H9 (cell line): ENCODE measurements around the gene RPS8. TPM values are rescaled to one million over a fixed set of nuclear protein-coding genes. Genes with fewer than 3 reads are reported as not detected.
A peak's percentile ranks its signal among the peaks of the same experiment; 100 is the strongest.

ENCODE experiments used
- DNase-seq: peaks from one replicate; pipeline ENCODE4 v3.0.0-alpha.2; 2017
- H2AFZ ChIP-seq: one replicate; pipeline ENCODE4 v1.6.1; 2013; ENCODE audit warnings: mild to moderate bottlenecking, low read length, control low read depth, moderate library complexity
- H2AK5ac ChIP-seq: 2 replicates; pipeline ENCODE4 v1.6.1; 2013; ENCODE audit warnings: low read length, control low read depth, mixed read lengths; ENCODE audit not compliant: insufficient read length
- H2BK120ac ChIP-seq: one replicate; pipeline ENCODE4 v1.6.1; 2013; ENCODE audit warnings: low read depth, mild to moderate bottlenecking, low read length, control low read depth, inconsistent platforms; ENCODE audit not compliant: poor library complexity, severe bottlenecking
- H2BK12ac ChIP-seq: 2 replicates; pipeline ENCODE4 v1.6.1; 2013; ENCODE audit warnings: low read length, control low read depth, mixed read lengths, low read depth; ENCODE audit not compliant: insufficient read length
- H2BK15ac ChIP-seq: 2 replicates; pipeline ENCODE4 v1.6.1; 2013; ENCODE audit warnings: low read depth, low read length, control low read depth
- H2BK20ac ChIP-seq: one replicate; pipeline ENCODE4 v1.6.1; 2013; ENCODE audit warnings: low read depth, mild to moderate bottlenecking, low read length, control low read depth, inconsistent platforms; ENCODE audit not compliant: poor library complexity, severe bottlenecking
- H2BK5ac ChIP-seq: 2 replicates; pipeline ENCODE4 v1.6.1; 2013; ENCODE audit warnings: low read length, control low read depth, mixed read lengths; ENCODE audit not compliant: insufficient read length
- H3K14ac ChIP-seq: 2 replicates; pipeline ENCODE4 v1.6.1; 2013; ENCODE audit warnings: low read length, control low read depth; ENCODE audit not compliant: insufficient read depth
- H3K18ac ChIP-seq: 2 replicates; pipeline ENCODE4 v1.6.1; 2013; ENCODE audit warnings: low read depth, mild to moderate bottlenecking, mixed read lengths, low read length, control low read depth; ENCODE audit not compliant: insufficient read length
- H3K23ac ChIP-seq: 2 replicates; pipeline ENCODE4 v1.6.1; 2013; ENCODE audit warnings: low read length, control low read depth, mixed read lengths, low read depth; ENCODE audit not compliant: insufficient read length
- H3K23me2 ChIP-seq: 2 replicates; pipeline ENCODE4 v1.6.1; 2013; ENCODE audit warnings: low read depth, mild to moderate bottlenecking, mixed read lengths, low read length, control low read depth; ENCODE audit not compliant: insufficient read length, poor library complexity, severe bottlenecking
- H3K27ac ChIP-seq: 2 replicates; pipeline ENCODE4 v1.5.1; 2013; ENCODE audit warnings: low read length, control low read depth, mixed read lengths, low read depth; ENCODE audit not compliant: insufficient read length
- H3K27me3 ChIP-seq: 2 replicates; pipeline ENCODE4 v1.6.1; 2013; ENCODE audit warnings: low read length, control low read depth, inconsistent platforms; ENCODE audit not compliant: insufficient read depth
- H3K4ac ChIP-seq: 2 replicates; pipeline ENCODE4 v1.6.1; 2013; ENCODE audit warnings: low read depth, mild to moderate bottlenecking, control low read depth, inconsistent platforms, low read length, moderate library complexity
- H3K4me1 ChIP-seq: 2 replicates; pipeline ENCODE4 v1.6.1; 2013; ENCODE audit warnings: low read length, control low read depth, inconsistent platforms; ENCODE audit not compliant: insufficient read depth
- H3K4me2 ChIP-seq: 2 replicates; pipeline ENCODE4 v1.6.1; 2013; ENCODE audit warnings: low read length, control low read depth, mixed read lengths; ENCODE audit not compliant: insufficient read length, insufficient read depth
- H3K56ac ChIP-seq: 2 replicates; pipeline ENCODE4 v1.6.1; 2013; ENCODE audit warnings: low read depth, mild to moderate bottlenecking, mixed read lengths, low read length, control low read depth; ENCODE audit not compliant: insufficient read length
- H3K79me1 ChIP-seq: 2 replicates; pipeline ENCODE4 v1.6.1; 2013; ENCODE audit warnings: low read depth, mild to moderate bottlenecking, moderate library complexity, low read length, control low read depth, inconsistent platforms; ENCODE audit not compliant: insufficient read depth, poor library complexity, severe bottlenecking
- H3K79me2 ChIP-seq: 2 replicates; pipeline ENCODE4 v1.6.1; 2013; ENCODE audit warnings: low read length, control low read depth, inconsistent platforms; ENCODE audit not compliant: insufficient read depth
- H3K9ac ChIP-seq: 2 replicates; pipeline ENCODE4 v1.6.1; 2013; ENCODE audit warnings: low read length, control low read depth, mixed read lengths; ENCODE audit not compliant: insufficient read length; ENCODE audit errors: extremely low read depth
- H3K9me3 ChIP-seq: one replicate; pipeline ENCODE4 v1.6.1; 2013; ENCODE audit warnings: low read depth, low read length, inconsistent platforms; ENCODE audit not compliant: control insufficient read depth
- H3T11ph ChIP-seq: one replicate; pipeline ENCODE4 v1.6.1; 2013; ENCODE audit warnings: mild to moderate bottlenecking, low read length, control low read depth, inconsistent platforms
- H4K20me1 ChIP-seq: one replicate; pipeline ENCODE4 v1.6.1; 2013; ENCODE audit not compliant: control insufficient read depth, insufficient read length, insufficient read depth
- H4K5ac ChIP-seq: 2 replicates; pipeline ENCODE4 v1.6.1; 2013; ENCODE audit warnings: low read depth, mild to moderate bottlenecking, mixed read lengths, low read length, control low read depth; ENCODE audit not compliant: insufficient read length
- H4K8ac ChIP-seq: replicated peaks from 2 replicates; pipeline ENCODE4 v1.6.1; 2013; ENCODE audit warnings: low read length, control low read depth, mixed read lengths, low read depth; ENCODE audit not compliant: insufficient read length
- H4K91ac ChIP-seq: 2 replicates; pipeline ENCODE4 v1.6.1; 2013; ENCODE audit warnings: low read depth, mild to moderate bottlenecking, moderate library complexity, mixed read lengths, low read length, control low read depth; ENCODE audit not compliant: insufficient read length
- H3K27ac Mint-ChIP-seq, 3 experiments: 2 replicates in 2 of 3; 3 replicates in 1 of 3; pipeline ENCODE4 v1.8.0; 2020 to 2021; ENCODE audit warnings: mixed read lengths in 3 of 3, mild to moderate bottlenecking in 1 of 3, moderate library complexity in 1 of 3
- H3K27me3 Mint-ChIP-seq: 2 replicates; pipeline ENCODE4 v1.8.0; 2021; ENCODE audit warnings: low read depth, mild to moderate bottlenecking, moderate library complexity, mixed read lengths
- H3K36me3 Mint-ChIP-seq, 3 experiments: 2 replicates in 2 of 3; 3 replicates in 1 of 3; pipeline ENCODE4 v1.8.0; 2020 to 2021; ENCODE audit warnings: low read depth in 3 of 3, mixed read lengths in 3 of 3; ENCODE audit not compliant: insufficient read depth in 1 of 3
- H3K4me1 Mint-ChIP-seq, 2 experiments: 2 replicates each; pipeline ENCODE4 v1.8.0; 2020; ENCODE audit warnings: mixed read lengths in 2 of 2
- H3K4me3 Mint-ChIP-seq, 2 experiments: 2 replicates in 1 of 2; 3 replicates in 1 of 2; pipeline ENCODE4 v1.8.0; 2020 to 2021; ENCODE audit warnings: mild to moderate bottlenecking in 2 of 2, mixed read lengths in 2 of 2, moderate library complexity in 1 of 2
- H3K9me3 Mint-ChIP-seq, 2 experiments: 2 replicates in 1 of 2; 3 replicates in 1 of 2; pipeline ENCODE4 v1.8.0; 2020; ENCODE audit warnings: mild to moderate bottlenecking in 2 of 2, mixed read lengths in 2 of 2, moderate library complexity in 1 of 2
- WGBS: extraction: QIAGEN DNeasy Blood & Tissue Kit; methylation state at CpG from one replicate; pipeline ENCODE4 v1.1.7; 2013; ENCODE audit warnings: missing lambda C conversion rate, low lambda C conversion rate, mixed read lengths; ENCODE audit not compliant: insufficient read length; ENCODE audit errors: extremely low coverage; 5-methylcytosine and 5-hydroxymethylcytosine counted together
- total RNA-seq: library from RNA; stranded (reverse); gene quantifications from 2 replicates; pipeline ENCODE4 v1.2.1, GENCODE V29; 2021
- TF ChIP-seq, protein P1 (sequence below): fragments of 200-600 bp; sonication (generic); conservative IDR thresholded peaks from 3 replicates; pipeline ENCODE4 v1.8.0; 2021; ENCODE audit warnings: antibody characterized with exemption, mild to moderate bottlenecking

RPS8 gene
- total RNA-seq, 1 experiment from 2014 or later, result 2,591 TPM

DNA sequence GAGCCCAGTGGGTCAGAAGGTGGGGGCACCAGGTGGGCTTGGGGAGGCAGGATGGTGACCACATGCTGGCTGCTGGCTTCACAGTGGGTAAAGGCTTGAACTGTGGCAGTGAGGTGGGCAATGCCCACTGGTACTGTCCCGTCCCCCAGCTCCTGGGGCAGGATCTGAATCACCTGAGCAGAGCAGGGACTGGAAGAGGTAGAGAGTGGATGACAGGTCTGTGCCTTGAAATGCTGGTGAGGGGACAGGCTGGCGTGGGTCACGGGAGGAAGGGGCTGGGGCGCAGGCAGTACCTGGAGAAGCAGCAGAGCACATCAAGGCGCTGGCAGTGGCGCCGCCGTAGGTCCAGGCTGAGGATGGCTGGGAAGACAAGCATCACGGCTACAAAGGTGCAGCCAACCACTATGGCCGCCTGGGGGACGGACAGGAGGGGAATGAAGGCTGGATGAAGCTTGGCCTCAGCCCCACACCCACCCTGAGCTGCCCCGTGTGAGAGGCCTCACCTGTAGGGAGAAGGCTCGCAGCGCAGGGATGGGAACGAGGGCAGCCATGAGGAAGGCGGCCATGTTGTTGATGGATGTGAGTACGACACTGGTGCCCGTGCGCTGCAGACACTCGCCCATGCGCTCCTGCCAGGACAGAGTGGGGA is 52.8 kb downstream of the RPS8 start:
- no peak overlapping the region for H3K23ac ChIP-seq
- H3K9me3 ChIP-seq, result no peaks in the 10 kb centered on the region
- no peak overlapping the region for H4K91ac ChIP-seq
- H2BK15ac ChIP-seq, result no peak overlapping the region
- TF ChIP-seq, protein P1, sequence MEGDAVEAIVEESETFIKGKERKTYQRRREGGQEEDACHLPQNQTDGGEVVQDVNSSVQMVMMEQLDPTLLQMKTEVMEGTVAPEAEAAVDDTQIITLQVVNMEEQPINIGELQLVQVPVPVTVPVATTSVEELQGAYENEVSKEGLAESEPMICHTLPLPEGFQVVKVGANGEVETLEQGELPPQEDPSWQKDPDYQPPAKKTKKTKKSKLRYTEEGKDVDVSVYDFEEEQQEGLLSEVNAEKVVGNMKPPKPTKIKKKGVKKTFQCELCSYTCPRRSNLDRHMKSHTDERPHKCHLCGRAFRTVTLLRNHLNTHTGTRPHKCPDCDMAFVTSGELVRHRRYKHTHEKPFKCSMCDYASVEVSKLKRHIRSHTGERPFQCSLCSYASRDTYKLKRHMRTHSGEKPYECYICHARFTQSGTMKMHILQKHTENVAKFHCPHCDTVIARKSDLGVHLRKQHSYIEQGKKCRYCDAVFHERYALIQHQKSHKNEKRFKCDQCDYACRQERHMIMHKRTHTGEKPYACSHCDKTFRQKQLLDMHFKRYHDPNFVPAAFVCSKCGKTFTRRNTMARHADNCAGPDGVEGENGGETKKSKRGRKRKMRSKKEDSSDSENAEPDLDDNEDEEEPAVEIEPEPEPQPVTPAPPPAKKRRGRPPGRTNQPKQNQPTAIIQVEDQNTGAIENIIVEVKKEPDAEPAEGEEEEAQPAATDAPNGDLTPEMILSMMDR, result no peak
- no peak overlapping the region for H2AFZ ChIP-seq
- no peak overlapping the region for H2AK5ac ChIP-seq
- no peaks in the 10 kb centered on the region for H3K9me3 Mint-ChIP-seq
- H3K79me1 ChIP-seq, result no peaks in the 10 kb centered on the region
- H3K4me1 Mint-ChIP-seq, result peaks cover 10 to 18% of the 10 kb centered on the region in 2 experiments
- H3K23me2 ChIP-seq, result no peaks in the 10 kb centered on the region
- H4K20me1 ChIP-seq, result no peaks in the 10 kb centered on the region
- H3K27ac Mint-ChIP-seq, result peak overlapping the region in 1 of 3 experiments; percentile 68; a peak in 1 of 7 replicates
- no peak overlapping the region for H3T11ph ChIP-seq
- H3K79me2 ChIP-seq, result no peaks in the 10 kb centered on the region
- no peak overlapping the region for H3K4me2 ChIP-seq
- H3K4me3 Mint-ChIP-seq, result no peak overlapping the region
- H3K27ac ChIP-seq, result no peak overlapping the region
- H3K14ac ChIP-seq, result no peak overlapping the region
- no peak overlapping the region for H2BK5ac ChIP-seq
- no peaks in the 10 kb centered on the region; the same call in 1 of the 2 replicates for H3K4me1 ChIP-seq
- DNase-seq, result peak; percentile 42
- no peak overlapping the region for H3K18ac ChIP-seq
- H3K27me3 ChIP-seq, result no peaks in the 10 kb centered on the region
- WGBS, result no CpG with 5 or more reads among the region's 21 CpGs
- H4K5ac ChIP-seq, result no peak overlapping the region
- H3K56ac ChIP-seq, result no peak overlapping the region
- H2BK20ac ChIP-seq, result no peak overlapping the region
- H3K36me3 Mint-ChIP-seq, result no peaks in the 10 kb centered on the region
- H3K9ac ChIP-seq, result no peak overlapping the region
- no peak overlapping the region for H2BK120ac ChIP-seq
- H3K4ac ChIP-seq, result no peak overlapping the region
- no peaks in the 10 kb centered on the region; the same call in 1 of the 2 replicates for H3K27me3 Mint-ChIP-seq
- no peak overlapping the region for H4K8ac ChIP-seq
- H2BK12ac ChIP-seq, result no peak overlapping the region

Other genes starting within 250 kb of the RPS8 start
- gene TMEM53, start 101.1 kb upstream of the RPS8 start, total RNA-seq, result 6.2 and 7.2 TPM in 2 replicates
- gene ARMH1, start 100.8 kb upstream of the RPS8 start, total RNA-seq, result 0.68 and 1.0 TPM in 2 replicates
- not detected in 2 replicates for gene RNU5D-1, start 44.4 kb upstream of the RPS8 start, total RNA-seq
- 71.6 and 73.1 TPM in 2 replicates for gene KIF2C, start 35.7 kb upstream of the RPS8 start, total RNA-seq
- 1.1 and 1.3 TPM in 2 replicates for gene BEST4, start 12.6 kb downstream of the RPS8 start, total RNA-seq
- gene PLK3, start 24.8 kb downstream of the RPS8 start, total RNA-seq, result 14.7 and 15.9 TPM in 2 replicates
- gene DYNLT4, start 31.8 kb downstream of the RPS8 start, total RNA-seq, result not detected in 2 replicates
- gene BTBD19, start 33.0 kb downstream of the RPS8 start, total RNA-seq, result 1.4 and 1.9 TPM in 2 replicates
- 0.79 and 0.83 TPM in 2 replicates for gene PTCH2, start 67.7 kb downstream of the RPS8 start, total RNA-seq
- gene EIF2B3, start 211.1 kb downstream of the RPS8 start, total RNA-seq, result 34.9 and 35.4 TPM in 2 replicates
- 36.0 and 37.5 TPM in 2 replicates for gene HECTD3, start 235.8 kb downstream of the RPS8 start, total RNA-seq
- 90.4 and 92.2 TPM in 2 replicates for gene UROD, start 236.7 kb downstream of the RPS8 start, total RNA-seq